HFFc6 (cell line): ENCODE results near the gene TMEM18. TPM values are rescaled to one million over a fixed set of nuclear protein-coding genes. Genes with fewer than 3 reads are reported as not detected.

Source experiments
- DNase-seq: peaks from one replicate; pipeline ENCODE4 v3.0.0-alpha.2; 2018
- H3K27ac Mint-ChIP-seq: 2 replicates; pipeline ENCODE4 v1.8.0; 2020; ENCODE audit warnings: mild to moderate bottlenecking, mixed read lengths
- H3K27me3 Mint-ChIP-seq: 2 replicates; pipeline ENCODE4 v1.8.0; 2021; ENCODE audit warnings: mild to moderate bottlenecking, moderate library complexity, mixed read lengths; ENCODE audit not compliant: insufficient read depth
- H3K36me3 Mint-ChIP-seq: 2 replicates; pipeline ENCODE4 v1.8.0; 2021; ENCODE audit warnings: low read depth, mixed read lengths
- H3K4me1 Mint-ChIP-seq: 2 replicates; pipeline ENCODE4 v1.8.0; 2020; ENCODE audit warnings: low read depth, mixed read lengths
- H3K4me3 Mint-ChIP-seq: 2 replicates; pipeline ENCODE4 v1.8.0; 2020; ENCODE audit warnings: mild to moderate bottlenecking, moderate library complexity, mixed read lengths
- H3K9me3 Mint-ChIP-seq: 2 replicates; pipeline ENCODE4 v1.8.0; 2020; ENCODE audit warnings: mild to moderate bottlenecking, mixed read lengths
- CTCF ChIP-seq: fragments of 200-600 bp; sonication (generic); IDR thresholded peaks from 2 replicates; pipeline ENCODE4 v1.5.0; 2021; ENCODE audit warnings: antibody characterized with exemption, mild to moderate bottlenecking
- total RNA-seq, 6 experiments: library from RNA; stranded (reverse); fragmentation: NEBNext Ultra II Directional; extraction: Animal tissue kit (Norgen Biotek cat#: 25700); gene quantifications; 2 replicates in 1 of 6; 3 replicates in 5 of 6; pipeline ENCODE4 v1.2.3, GENCODE V29; 2021

Gene TMEM18
- total RNA-seq, 6 experiments from 2014 or later: 24.6 to 28.5 (median 26.5) TPM

- no peak for DNase-seq
- H3K27me3 Mint-ChIP-seq: peaks cover 6% of the 10 kb centered on the region
- peaks cover 13% of the 10 kb centered on the region for H3K36me3 Mint-ChIP-seq
- H3K4me3 Mint-ChIP-seq: peak overlapping the region; percentile 92
- no peak for TF ChIP-seq CTCF
- peak overlapping the region; percentile 96 for H3K27ac Mint-ChIP-seq
- peaks cover 55% of the 10 kb centered on the region for H3K4me1 Mint-ChIP-seq
- H3K9me3 Mint-ChIP-seq: no peaks in the 10 kb centered on the region; the same call in 1 of the 2 replicates
These were observed 2.2 kb downstream of the TMEM18 start for GRCh38 chr2:675051-675450.

- Mint-ChIP-seq H3K9me3 (no peaks in the 10 kb centered on the region; the same call in 1 of the 2 replicates), H3K27me3 (peaks cover 6% of the 10 kb centered on the region), H3K4me1 (peaks cover 61% of the 10 kb centered on the region), H3K4me3 (peak overlapping the region; percentile 92), H3K36me3 (peaks cover 16% of the 10 kb centered on the region), H3K27ac (peak overlapping the region; percentile 96)
- no peak for DNase-seq
- no peak for TF ChIP-seq CTCF
These were observed 2.8 kb downstream of the TMEM18 start for GRCh38 chr2:674321-674985.

- Mint-ChIP-seq H3K4me3 (peak overlapping the region; percentile 92), H3K4me1 (peaks cover 60% of the 10 kb centered on the region), H3K9me3 (no peaks in the 10 kb centered on the region; the same call in 1 of the 2 replicates), H3K36me3 (peaks cover 15% of the 10 kb centered on the region), H3K27ac (peak overlapping the region; percentile 96), H3K27me3 (peaks cover 6% of the 10 kb centered on the region)
- DNase-seq: peak; percentile 72
- TF ChIP-seq CTCF: no peak
These were observed 3.4 kb downstream of the TMEM18 start for GRCh38 chr2:673615-674320.

GRCh38 chr2:673016-673415, 4.2 kb downstream of the TMEM18 start:
- Mint-ChIP-seq H3K9me3 (no peaks in the 10 kb centered on the region), H3K27ac (peak overlapping the region; percentile 96), H3K36me3 (peaks cover 16% of the 10 kb centered on the region), H3K4me1 (peaks cover 55% of the 10 kb centered on the region), H3K4me3 (peak overlapping the region; percentile 92; the same call in 1 of the 2 replicates), H3K27me3 (peaks cover 6% of the 10 kb centered on the region)
- DNase-seq: no peak
- no peak for TF ChIP-seq CTCF

GRCh38 chr2:672606-672905, 4.7 kb downstream of the TMEM18 start:
- DNase-seq: no peak
- H3K27ac Mint-ChIP-seq: peak overlapping the region; percentile 96; the same call in 1 of the 2 replicates
- peaks cover 21% of the 10 kb centered on the region for H3K36me3 Mint-ChIP-seq
- peaks cover 6% of the 10 kb centered on the region for H3K27me3 Mint-ChIP-seq
- TF ChIP-seq CTCF: no peak
- peaks cover 56% of the 10 kb centered on the region for H3K4me1 Mint-ChIP-seq
- H3K9me3 Mint-ChIP-seq: no peaks in the 10 kb centered on the region
- H3K4me3 Mint-ChIP-seq: no peak overlapping the region
